Natural killer cell (primary cell): ENCODE measurements around the gene TREX2. TPM values are rescaled to one million over a fixed set of nuclear protein-coding genes. Genes with fewer than 3 reads are reported as not detected.
A peak's percentile ranks its signal among the peaks of the same experiment; 100 is the strongest.

Source experiments
- ATAC-seq, 3 donors: fragments of 150-1000 bp in 2 of 3; fragments of 200-7000 bp in 1 of 3; cut with Tn5 transposase; 1 replicate in 1 of 3; 2 replicates in 2 of 3; pipeline ENCODE4 v1.10.0; 2021; ENCODE audit warnings: mild to moderate bottlenecking in 2 of 3, moderate library complexity in 2 of 3
- DNase-seq, 2 donors: peaks; one replicate each; pipeline versions ENCODE4 v3.0.0 to v3.0.0-alpha.2; 2013 to 2021; ENCODE audit warnings: mixed read lengths in 1 of 2
- H3K27ac ChIP-seq: one replicate; pipeline ENCODE4 v1.5.1; 2013; ENCODE audit warnings: mild to moderate bottlenecking, low read length
- H3K27me3 ChIP-seq: one replicate; pipeline ENCODE4 v1.6.1; 2013; ENCODE audit warnings: low read length; ENCODE audit not compliant: control insufficient read depth, insufficient read depth
- H3K36me3 ChIP-seq: one replicate; pipeline ENCODE4 v1.6.1; 2013; ENCODE audit warnings: low read length; ENCODE audit not compliant: control insufficient read depth, insufficient read depth
- H3K4me1 ChIP-seq: one replicate; pipeline ENCODE4 v1.6.1; 2013; ENCODE audit warnings: low read length; ENCODE audit not compliant: control insufficient read depth, insufficient read depth
- H3K4me3 ChIP-seq: one replicate; pipeline ENCODE4 v1.5.1; 2013; ENCODE audit warnings: low read length
- H3K9me3 ChIP-seq: one replicate; pipeline ENCODE4 v1.6.1; 2013; ENCODE audit warnings: low read length; ENCODE audit not compliant: control insufficient read depth, insufficient read depth
- H3K27ac Mint-ChIP-seq, 2 donors: one replicate each; pipeline ENCODE4 v1.8.0; 2022; ENCODE audit warnings: mild to moderate bottlenecking in 2 of 2, mixed read lengths in 2 of 2, moderate library complexity in 1 of 2
- H3K27me3 Mint-ChIP-seq, 2 donors: one replicate each; pipeline ENCODE4 v1.8.0; 2022; ENCODE audit warnings: low read depth in 2 of 2, mixed read lengths in 2 of 2
- H3K36me3 Mint-ChIP-seq: one replicate; pipeline ENCODE4 v1.8.0; 2022; ENCODE audit warnings: mixed read lengths
- H3K4me1 Mint-ChIP-seq, 2 donors: one replicate each; pipeline ENCODE4 v1.8.0; 2022; ENCODE audit warnings: mixed read lengths in 2 of 2
- H3K4me3 Mint-ChIP-seq: one replicate; pipeline ENCODE4 v1.8.0; 2022; ENCODE audit warnings: mild to moderate bottlenecking, moderate library complexity, mixed read lengths
- H3K9me3 Mint-ChIP-seq, 2 donors: one replicate each; pipeline ENCODE4 v1.8.0; 2022; ENCODE audit warnings: mixed read lengths in 2 of 2
- CTCF ChIP-seq: fragments of 200-600 bp; IDR thresholded peaks from one replicate; pipeline ENCODE4 v1.8.0; 2022; ENCODE audit warnings: antibody characterized with exemption
- WGBS: methylation state at CpG from one replicate; pipeline ENCODE4 v1.1.7; 2013; ENCODE audit warnings: missing lambda C conversion rate; ENCODE audit not compliant: insufficient coverage; 5-methylcytosine and 5-hydroxymethylcytosine counted together
- intact Hi-C: fragments of 100-400 bp; cut with micrococcal nuclease; formaldehyde crosslinking; loops from one replicate; pipeline ENCODE4 v1.14.2; 2022
- total RNA-seq, 4 donors: library from RNA; stranded (reverse); fragments of 120-200 nt in 1 of 4; gene quantifications; one replicate each; pipeline versions ENCODE4 v1.2.3 to v1.2.4, GENCODE V29; 2013 to 2022

TREX2 gene
- total RNA-seq, 3 donors from 2014 or later (not counting 1 experiment from before 2014, with no cell fraction given): 1.6 to 3.4 (median 3.1) TPM

DNA sequence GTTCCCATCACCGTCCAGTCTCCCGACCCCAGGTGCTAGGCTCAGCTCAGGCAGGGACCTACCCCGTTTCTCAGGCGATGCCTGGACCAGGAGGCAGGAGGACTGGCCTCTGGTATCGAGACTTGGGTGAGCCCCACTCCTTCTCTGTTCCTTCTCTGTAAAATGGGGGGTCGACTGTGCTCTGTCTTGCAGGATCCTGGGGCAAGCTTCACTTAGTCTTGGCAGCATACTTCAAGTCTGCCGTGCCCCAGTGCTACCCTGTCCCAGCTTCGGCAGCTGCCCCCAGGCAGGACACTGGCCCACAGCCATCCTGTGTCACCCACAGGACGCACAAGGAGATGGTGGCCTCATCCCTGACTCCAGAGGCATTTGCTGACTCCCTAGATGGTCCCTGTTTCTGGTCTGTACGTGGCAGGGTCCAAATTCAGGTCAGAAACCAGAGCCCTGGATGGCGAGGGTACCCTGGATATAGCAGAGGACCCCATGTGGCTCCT, 31.6 kb upstream of the TREX2 start:
- Histone ChIP-seq H3K4me3 (no peak overlapping the region), H3K4me1 (peaks cover 13% of the 10 kb centered on the region), H3K9me3 (no peaks in the 10 kb centered on the region), H3K27ac (no peak overlapping the region), H3K36me3 (no peaks in the 10 kb centered on the region), H3K27me3 (no peaks in the 10 kb centered on the region)
- Mint-ChIP-seq H3K36me3 (no peaks in the 10 kb centered on the region), H3K4me1 (no peaks in the 10 kb centered on the region), H3K9me3 (no peaks in the 10 kb centered on the region), H3K27ac (no peak overlapping the region), H3K27me3 (no peaks in the 10 kb centered on the region), H3K4me3 (no peak overlapping the region)
- intact Hi-C loops: no loop called here
- TF ChIP-seq CTCF: no peak
- no peak for DNase-seq
- no peak for ATAC-seq
- WGBS: 77% methylated on average over 11 of the region's 11 CpGs

DNA sequence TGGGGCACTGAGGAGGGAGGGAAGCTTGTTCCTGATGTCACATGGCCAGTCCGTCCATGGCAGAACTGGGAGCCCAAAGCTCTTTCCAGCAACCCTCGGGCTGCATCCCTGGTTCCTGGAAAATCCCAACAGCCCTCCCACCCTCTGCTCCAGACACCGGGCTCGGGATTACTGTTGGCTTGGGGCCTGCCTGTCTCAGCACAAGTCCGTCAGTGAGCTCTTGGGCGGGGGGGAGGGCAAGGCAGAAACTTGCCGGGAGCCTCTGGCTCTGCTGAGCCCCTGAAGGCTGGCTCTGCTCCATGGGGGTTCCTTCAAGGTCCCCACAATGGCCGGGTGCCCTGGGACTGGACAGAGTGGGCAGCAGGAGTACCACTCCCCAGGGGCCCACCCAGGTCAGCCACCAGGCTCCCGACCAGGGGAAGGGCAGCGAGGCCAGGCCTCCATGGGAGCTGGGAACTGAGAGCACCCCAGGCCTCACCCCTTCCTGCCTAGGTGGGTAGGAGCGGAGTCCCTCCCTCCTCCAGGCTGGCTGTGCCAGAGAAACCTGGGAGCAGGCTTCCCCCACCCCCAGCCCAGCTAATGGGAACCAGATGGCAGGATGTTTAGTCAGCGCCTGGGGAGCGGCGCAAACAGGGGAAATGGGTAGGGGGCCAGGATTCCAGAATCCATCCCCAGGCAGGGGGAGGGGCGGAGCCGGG, 31.0 kb upstream of the TREX2 start:
- ATAC-seq (no peak), DNase-seq (no peak)
- peaks cover 13% of the 10 kb centered on the region for H3K4me1 ChIP-seq
- Mint-ChIP-seq H3K27me3 (no peaks in the 10 kb centered on the region), H3K27ac (no peak overlapping the region), H3K4me3 (no peak overlapping the region), H3K4me1 (no peaks in the 10 kb centered on the region), H3K36me3 (no peaks in the 10 kb centered on the region), H3K9me3 (no peaks in the 10 kb centered on the region)
- TF ChIP-seq CTCF: no peak
- intact Hi-C loops: no loop called here
- 81% methylated on average over 7 of the region's 16 CpGs for WGBS
- H3K27me3 ChIP-seq: no peaks in the 10 kb centered on the region
- H3K36me3 ChIP-seq: no peaks in the 10 kb centered on the region
- no peak overlapping the region for H3K27ac ChIP-seq
- H3K4me3 ChIP-seq: no peak overlapping the region
- H3K9me3 ChIP-seq: no peaks in the 10 kb centered on the region

- intact Hi-C loops: no loop called here
- H3K4me3 Mint-ChIP-seq: peak overlapping the region; percentile 38
- no peak for TF ChIP-seq CTCF
- Histone ChIP-seq H3K27ac (no peak overlapping the region), H3K9me3 (no peaks in the 10 kb centered on the region), H3K36me3 (no peaks in the 10 kb centered on the region), H3K4me3 (no peak overlapping the region), H3K4me1 (peaks cover 19% of the 10 kb centered on the region), H3K27me3 (no peaks in the 10 kb centered on the region)
- H3K4me1 Mint-ChIP-seq: no peaks in the 10 kb centered on the region
- H3K27me3 Mint-ChIP-seq: no peaks in the 10 kb centered on the region
- no peak for DNase-seq
- H3K36me3 Mint-ChIP-seq: no peaks in the 10 kb centered on the region
- WGBS: 92% methylated on average over 11 of the region's 11 CpGs
- H3K9me3 Mint-ChIP-seq: no peaks in the 10 kb centered on the region
- H3K27ac Mint-ChIP-seq: no peak overlapping the region
- no peak for ATAC-seq
Observed at GRCh38 chrX:153475751-153476281, 30.0 kb upstream of the TREX2 start.
